GM23248 (cell line): ENCODE results near the gene SF3A1.

Source experiments
- EZH2 ChIP-seq: fragments of 200-600 bp; sonication (generic); IDR thresholded peaks from 2 replicates; pipeline ENCODE4 v1.6.1; 2018; ENCODE audit warnings: antibody characterized with exemption, mild to moderate bottlenecking; ENCODE audit not compliant: insufficient read depth, poor library complexity, severe bottlenecking
- EZH2phosphoT487 ChIP-seq: fragments of 200-600 bp; sonication (generic); IDR thresholded peaks from 2 replicates; pipeline ENCODE4 v1.6.1; 2018; ENCODE audit warnings: antibody characterized with exemption, moderate library complexity, mild to moderate bottlenecking, low read depth; ENCODE audit not compliant: insufficient read depth

DNA sequence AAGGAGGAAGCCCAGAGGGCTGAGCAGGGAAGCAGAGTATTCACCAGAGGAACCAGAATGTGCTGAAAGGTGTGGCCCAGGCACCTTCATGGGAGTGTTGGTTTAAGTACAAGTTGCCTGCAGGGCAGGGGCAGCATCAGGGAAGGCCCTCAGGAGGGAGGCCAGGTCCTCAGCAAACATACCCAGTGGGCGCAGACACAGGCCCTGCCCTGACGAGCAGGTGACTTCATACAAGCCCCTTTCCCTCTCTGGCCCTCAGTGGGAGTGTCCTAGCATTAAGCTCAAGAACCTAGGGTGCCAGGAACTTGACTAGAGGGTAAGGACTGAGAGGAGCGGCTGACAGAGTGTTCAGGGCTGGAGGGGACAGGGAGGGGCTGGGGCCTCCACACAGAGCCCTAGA, 59.9 kb downstream of the SF3A1 start:
- no peak for TF ChIP-seq EZH2
- no peak for TF ChIP-seq EZH2phosphoT487
